ENCODE measurements around the gene MAPK1.
"Not testable (repeated sequence)": the region's sequence is repeated elsewhere in the genome, so short reads cannot be mapped to it uniquely, and the experiment has no call there.

The MAPK1 gene

DNA sequence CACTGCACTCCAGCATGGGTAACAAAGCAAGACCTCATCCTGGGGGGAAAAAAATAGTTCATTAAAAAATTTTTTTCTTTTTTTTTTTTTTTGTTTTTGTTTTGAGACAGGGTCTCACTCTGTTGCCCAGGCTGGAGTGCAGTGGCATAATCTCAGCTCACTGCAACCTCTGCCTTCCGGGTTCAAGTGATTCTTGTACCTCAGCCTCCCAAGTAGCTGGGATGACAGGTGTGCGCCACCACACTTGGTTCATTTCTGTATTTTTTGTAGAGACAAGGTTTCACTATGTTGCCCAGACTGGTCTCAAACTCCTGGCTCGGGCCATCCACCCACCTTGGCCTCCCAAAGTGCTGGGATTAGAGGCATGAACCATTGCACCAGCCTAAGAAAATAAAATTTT lies 142.9 kb downstream of the MAPK1 start:
- not testable (repeated sequence) for DNase-seq

DNA sequence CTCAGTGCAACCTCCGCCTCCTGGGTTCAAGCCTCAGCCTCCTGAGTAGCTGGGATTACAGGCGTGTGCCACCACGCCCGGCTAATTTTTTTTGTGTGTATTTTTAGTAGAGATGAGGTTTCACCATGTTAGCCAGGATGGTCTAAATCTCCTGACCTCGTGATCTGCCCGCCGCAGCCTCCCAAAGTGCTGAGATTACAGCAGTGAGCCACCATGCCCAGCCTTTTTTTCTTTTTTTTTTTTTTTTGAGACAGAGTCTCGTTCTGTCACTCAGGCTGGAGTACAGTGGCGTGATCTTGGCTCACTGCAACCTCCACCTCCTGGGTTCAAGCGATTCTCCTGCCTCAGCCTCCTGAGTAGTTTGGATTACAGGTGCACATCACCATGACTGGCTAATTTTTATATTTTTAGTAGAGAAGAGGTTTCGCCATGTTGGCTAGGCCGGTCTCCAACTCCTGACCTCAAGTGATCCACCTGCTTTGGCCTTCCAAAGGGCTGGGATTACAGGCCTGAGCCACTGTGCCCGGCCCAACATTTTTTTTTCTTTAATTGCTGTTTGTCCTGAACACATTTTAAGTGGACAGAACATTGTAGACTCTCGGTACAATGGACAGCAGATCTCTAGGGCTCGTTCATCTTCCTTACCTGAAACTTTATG lies 146.1 kb downstream of the MAPK1 start:
- DNase-seq: not testable (repeated sequence)

DNA sequence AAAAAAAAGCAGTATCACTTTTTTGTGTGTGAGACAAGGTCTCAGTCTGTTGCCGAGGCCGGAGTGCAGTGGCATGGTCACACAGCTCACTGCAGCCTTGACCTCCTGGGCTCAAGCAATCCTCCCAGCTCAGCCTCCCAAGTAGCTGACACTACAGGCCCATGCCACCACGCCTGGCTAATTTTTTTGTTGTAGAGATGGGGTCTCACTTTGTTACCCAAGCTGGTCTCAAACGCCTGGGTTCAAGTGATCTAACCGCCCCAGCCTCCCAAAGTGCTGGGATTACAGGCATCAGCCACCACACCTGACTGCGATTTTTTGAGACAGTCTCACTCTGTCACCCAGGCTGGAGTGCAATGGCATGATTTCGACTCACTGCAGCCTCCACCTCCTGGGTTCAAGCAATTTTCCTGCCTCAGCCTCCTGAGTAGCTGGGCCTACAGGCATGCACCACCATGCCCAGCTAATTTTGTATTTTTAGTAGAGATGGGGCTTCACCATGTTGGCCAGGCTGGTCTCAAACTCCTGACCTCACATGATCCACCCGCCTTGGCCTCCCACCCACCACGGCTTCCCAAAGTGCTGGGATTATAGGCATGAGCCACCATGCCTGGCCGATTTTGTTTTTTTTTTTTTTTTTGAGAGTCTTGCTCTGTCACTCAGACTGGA lies 147.1 kb downstream of the MAPK1 start:
- not testable (repeated sequence) for DNase-seq

DNA sequence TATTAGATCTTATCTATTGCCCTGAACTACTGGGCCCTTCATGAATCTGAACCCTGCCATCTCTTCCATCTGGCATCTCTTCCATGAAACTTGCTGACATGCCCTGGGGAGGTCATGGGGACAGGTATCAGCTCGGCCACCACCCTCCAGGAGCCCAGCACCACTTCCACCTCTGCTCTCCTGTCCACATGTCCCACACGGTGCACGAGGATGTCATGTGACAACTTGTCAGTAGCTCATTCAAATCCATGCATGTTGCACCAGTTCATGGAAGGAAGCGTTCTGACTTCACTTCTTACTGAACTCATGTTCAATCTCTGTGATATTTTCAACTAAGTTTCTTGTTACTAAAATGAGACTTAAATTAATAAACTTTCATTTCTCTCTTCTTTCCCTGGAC lies 148.4 kb downstream of the MAPK1 start:
- no peak for DNase-seq

DNA sequence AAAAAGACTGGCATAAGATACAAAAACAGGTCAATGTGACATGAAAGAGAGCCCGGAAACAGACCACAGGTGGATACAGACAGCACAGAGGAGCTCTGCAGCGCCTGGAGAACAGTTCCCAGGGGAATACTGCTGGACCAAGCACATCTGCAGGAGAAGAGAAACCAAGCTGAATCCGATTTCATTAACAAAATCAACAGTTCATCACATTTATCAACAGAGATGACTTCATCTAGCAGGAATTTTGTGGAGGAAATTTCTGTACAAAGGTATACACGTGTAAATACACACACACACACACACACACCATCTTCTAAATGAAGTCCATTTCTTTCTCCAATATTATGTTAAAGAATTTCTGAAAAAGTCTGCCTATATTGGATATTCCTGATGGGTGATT lies 148.9 kb downstream of the MAPK1 start:
- DNase-seq: no peak

DNA sequence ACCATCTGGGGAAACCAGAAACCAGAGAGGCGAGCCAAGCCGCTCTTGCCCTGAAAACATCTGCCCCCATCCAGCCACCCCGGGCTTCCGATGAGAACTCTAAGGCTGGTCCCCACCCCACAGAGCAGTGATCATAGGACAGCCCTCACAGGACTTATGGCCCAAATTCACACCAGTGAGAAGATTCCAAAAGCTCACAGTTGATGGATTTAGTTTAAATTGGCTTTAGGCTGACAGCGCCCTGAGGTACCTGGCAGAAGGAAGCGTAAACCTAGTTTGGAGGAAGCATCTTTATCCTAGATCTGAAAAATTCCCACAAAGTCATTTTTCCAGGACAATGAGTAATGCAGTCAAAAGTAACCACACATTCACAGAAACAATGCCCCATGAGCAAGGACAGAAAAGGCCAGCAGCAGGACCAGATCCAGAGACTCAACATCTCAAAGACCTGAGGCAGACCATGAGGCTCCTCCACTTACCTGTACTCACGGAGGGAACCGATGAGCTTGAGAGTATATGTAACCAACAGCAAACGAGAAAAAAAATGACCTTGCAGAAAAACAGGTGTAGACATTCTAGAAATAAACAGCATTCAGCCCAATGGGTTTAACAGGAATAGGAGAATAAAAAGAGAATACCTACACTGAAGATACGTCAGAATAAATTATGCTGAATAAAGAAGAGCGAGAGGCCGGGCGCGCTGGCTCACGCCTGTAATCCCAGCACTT lies 150.9 kb downstream of the MAPK1 start:
- not testable (repeated sequence) for DNase-seq

DNA sequence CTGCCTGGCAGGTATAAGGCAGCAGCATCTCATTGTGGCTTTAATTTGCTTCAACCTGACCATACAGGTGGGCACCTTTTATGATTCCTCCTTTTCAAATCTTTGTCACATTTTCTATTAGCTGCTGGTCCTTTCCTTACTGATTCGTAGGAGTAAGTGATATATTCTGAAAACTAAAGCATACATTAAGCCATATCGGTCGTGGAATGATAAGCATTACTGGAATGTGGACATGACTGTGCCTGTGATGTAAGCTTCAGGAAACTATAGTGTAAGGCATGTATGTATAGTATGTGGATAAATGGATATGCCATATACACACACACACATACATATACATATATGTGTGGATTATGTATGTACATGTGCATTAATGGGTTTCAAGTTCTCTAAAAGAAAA lies 152.7 kb downstream of the MAPK1 start:
- DNase-seq: no peak

DNA sequence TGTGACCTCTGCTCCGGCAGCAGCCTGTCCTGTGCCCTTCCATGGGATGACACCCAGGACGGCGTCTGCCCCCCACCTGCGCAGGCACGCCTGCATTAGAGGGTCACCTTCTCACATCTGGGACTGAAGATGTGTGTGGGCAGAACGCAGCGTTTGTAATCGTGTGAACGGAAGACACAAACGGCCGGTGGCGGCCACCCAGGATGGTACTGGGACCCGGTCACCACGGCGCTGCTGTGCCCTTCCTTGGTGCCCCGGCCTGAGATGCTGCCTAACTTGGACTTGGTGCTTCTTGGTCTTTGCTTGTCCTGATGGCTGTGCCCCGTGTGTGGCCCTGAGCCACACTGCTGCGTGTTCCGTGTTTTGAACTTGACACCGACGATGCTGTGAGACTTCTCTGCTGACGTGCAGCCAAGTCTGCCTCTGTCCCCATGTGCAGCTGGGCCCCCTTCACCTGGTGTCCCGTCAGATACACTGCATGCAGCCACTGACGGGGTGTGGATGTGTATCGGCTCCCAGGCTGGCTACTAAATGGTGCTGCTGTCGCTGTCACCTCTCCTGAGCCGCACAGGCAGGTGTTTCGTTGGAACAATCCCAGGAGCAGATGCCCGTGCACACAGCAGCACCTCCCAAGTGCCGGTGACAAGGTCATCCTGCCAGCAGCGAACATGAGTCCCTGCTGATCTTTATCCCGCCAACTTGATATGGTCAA lies 153.2 kb downstream of the MAPK1 start:
- DNase-seq: no peak

DNA sequence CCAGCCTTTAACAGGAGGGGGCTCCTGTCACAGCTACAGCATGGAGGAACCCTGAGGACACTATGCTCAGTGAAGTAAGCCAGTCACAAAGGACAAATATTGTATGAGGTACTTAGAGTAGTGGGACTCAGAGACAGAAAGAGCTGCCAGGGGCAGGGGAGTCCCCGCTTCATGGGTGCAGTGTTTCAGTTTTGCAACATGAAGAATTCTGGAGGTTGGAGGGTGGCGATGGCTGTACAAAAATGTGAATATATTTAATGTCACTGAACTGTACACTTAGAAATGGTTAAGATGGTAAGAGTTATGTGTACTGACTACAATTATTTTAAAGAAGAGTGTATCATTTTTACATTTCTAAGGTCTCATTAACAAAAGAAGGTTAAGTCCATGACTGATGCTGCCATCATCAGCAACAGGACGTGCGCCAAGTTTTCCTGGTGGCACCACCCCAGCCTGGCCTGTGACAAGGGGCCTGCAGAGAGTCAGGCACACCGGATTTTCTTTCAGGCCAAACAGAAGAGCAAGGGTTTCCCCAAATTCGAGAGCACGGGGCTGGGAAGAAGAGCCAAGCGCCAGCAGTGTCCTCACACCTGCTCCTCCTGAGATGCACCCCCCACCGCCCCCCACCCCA lies 153.9 kb downstream of the MAPK1 start:
- no peak for DNase-seq

DNA sequence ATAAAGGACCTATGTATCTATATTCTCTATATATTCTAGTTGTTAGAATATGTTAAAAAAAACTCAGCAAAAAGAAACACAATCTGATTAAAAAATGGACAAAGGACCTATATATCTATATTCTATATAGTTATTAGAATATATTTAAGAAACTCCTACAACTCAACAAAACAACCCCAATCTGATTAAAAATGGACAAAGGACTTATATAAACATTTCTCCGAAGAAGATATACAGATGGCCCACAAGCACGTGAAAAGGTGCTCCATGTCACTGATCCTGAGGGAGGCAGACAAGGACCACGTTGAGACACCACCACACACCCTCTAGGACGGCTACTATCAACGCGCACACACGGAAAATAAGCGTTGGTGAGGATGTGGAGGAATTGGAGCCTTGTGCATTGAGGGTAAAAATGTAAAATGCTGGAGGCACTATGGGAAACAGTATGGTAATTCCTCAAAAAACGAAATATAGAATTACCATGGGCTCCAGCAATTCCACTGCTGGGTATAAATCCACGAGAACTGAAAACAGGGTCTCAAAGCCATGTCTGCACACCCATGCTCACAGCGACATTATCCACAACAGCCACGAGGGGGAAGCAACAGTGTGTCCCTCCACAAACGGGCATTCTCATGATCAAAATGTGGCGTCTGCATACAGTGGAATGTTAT lies 154.6 kb downstream of the MAPK1 start:
- no peak for DNase-seq

DNA sequence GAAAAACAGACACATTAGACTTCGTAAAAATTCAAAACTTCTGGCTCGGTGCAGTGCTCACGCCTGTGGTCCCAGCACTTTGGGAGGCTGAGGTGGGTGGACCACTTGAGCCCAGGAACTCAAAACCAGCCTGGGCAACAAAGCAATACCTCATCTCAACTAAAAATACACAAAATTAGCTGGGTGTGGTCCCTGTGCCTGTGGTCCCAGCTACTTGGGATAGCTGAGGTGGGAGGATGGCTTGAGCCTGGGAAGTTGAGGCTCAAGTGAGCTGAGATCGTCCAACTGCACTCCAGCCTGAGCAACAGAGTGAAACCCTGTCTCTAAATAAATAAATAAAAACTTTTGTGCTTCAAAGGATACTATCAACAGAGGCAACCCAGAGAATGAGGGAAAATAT lies 155.6 kb downstream of the MAPK1 start:
- no peak for DNase-seq

DNA sequence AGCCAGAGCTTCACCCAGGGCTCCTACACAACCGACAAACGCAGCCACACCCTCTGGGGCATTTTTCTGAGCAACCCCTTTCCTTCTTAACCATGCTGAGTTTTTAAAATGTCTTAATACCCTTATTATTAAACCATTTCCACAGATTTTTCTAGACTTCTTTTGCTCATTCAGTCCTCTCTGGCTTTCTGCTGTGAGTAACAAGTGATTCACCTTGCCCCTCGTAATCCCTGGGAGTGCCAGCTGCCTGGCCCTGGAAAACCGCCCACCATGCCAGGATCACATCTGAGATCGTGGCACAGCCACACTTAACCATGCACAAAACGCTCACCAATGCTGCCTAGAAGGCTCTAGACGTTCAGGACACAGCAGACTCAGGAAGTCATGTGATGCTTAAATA lies 157.3 kb downstream of the MAPK1 start:
- DNase-seq: no peak

DNA sequence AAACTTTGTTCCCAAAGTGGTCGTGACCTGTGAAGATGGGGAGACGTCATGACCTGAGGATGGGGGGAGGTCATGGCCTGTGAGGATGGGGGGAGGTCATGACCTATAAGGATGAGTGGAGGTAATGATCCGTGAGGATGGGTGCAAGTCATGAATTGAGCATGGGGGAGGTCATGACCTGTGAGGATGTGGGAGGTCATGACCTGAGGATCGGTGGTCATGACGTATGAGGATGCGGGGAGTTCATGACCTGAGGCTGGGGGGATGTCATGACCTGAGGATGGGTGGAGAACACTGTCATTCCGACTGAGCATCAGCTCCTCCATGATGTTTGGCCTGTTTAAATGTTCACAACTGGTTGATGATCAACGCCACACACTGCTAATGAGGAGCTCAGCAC lies 157.8 kb downstream of the MAPK1 start:
- no peak for DNase-seq

DNA sequence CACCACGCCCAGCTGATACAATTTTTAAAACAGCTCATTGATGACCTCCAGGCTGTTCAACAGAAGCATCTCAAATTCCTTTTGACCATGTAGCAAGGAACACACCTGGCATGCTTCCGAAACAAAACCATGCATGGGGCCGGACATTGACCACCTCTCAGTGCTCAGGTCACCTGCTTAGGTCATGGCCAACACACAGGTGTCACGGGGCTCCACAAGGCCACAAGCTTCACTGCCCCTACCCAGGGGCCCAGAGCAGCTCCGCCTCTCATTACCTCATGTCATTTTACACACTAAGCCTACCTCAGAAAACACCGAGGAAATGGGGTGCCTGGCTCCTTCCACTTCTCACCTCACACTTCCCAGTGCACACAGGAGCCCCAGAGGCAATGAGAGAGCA lies 158.5 kb downstream of the MAPK1 start:
- DNase-seq: no peak

DNA sequence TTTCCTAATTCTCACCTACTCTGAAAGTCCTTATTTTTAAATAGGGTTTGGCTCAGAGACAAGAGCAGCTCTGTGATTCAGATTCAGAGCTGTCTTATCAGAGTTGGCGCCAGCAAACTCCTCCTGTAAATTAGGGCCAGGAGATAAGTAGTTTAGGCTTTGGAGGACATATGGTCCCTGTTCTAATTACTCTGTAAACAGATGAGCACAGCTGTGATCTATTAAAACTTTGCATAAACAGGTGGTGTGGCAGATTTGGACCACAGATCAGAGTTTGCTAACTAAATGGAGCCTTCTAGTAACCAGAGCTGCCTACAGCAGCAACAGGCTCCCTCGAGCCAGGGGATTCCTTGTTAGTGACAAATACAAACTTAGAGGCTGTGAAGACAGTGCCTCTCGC lies 159.8 kb downstream of the MAPK1 start:
- DNase-seq: no peak

Measured in NCI-H510A (cell line).